HepG2 (cell line): ENCODE data around the gene XPNPEP2. TPM values are rescaled to one million over a fixed set of nuclear protein-coding genes. Genes with fewer than 3 reads are reported as not detected.

Experiments
- ATAC-seq: fragments of 200-7000 bp; cut with Tn5 transposase; 3 replicates; pipeline ENCODE4 v1.9.1; 2020; ENCODE audit warnings: mild to moderate bottlenecking, moderate library complexity
- BruUV-seq: library from RNA; stranded (reverse); fragments of 400-500 nt; replicated peaks from 2 replicates; lab custom pipeline; 2021; lab: Mats Ljungman, UMichigan
- CTCF ChIA-PET: fragments of 300-600 bp; formaldehyde crosslinking; extraction: SDS; loops from one replicate; lab custom pipeline; 2021; ENCODE audit warnings: low total read pairs, inconsistent platforms, low intra/inter-chr PET ratio; lab: Yijun Ruan, JAX
- POLR2A ChIA-PET: fragments of 350-600 bp; sonication (Branson Sonifier 250); formaldehyde crosslinking; loops from one replicate; lab custom pipeline; 2020; ENCODE audit warnings: antibody characterized with exemption, inconsistent platforms; lab: Yijun Ruan, JAX
- DNase-seq: peaks from one replicate; pipeline ENCODE4 v3.0.0-alpha.2; 2015; ENCODE audit warnings: low spot score
- FAIRE-seq: peaks from 3 replicates; lab custom pipeline; 2011; peaks lifted over from hg19 to GRCh38; lab: Jason Lieb, UNC
- H2AFZ ChIP-seq: one replicate; pipeline ENCODE4 v1.6.1; 2011; ENCODE audit warnings: low read length, inconsistent platforms
- H3K27ac ChIP-seq: fragments of 300-600 bp; 3 replicates; pipeline ENCODE4 v1.8.0; 2011; ENCODE audit warnings: mixed run types, mild to moderate bottlenecking, mixed read lengths, low read length, inconsistent platforms; ENCODE audit not compliant: insufficient read depth; ENCODE audit errors: extremely low read length
- H3K27me3 ChIP-seq, 2 experiments: fragments of 200-600 bp in 1 of 2; 2 replicates in 1 of 2; 3 replicates in 1 of 2; pipeline versions ENCODE4 v1.6.0 to v1.8.0; 2011; ENCODE audit warnings: low read length in 2 of 2, mild to moderate bottlenecking in 2 of 2, moderate library complexity in 2 of 2, inconsistent platforms in 1 of 2; ENCODE audit not compliant: insufficient read depth in 2 of 2, control insufficient read depth in 1 of 2
- H3K36me3 ChIP-seq, 2 experiments: fragments of 200-600 bp in 1 of 2; replicated peaks in 1 of 2; 2 replicates in 1 of 2; 3 replicates in 1 of 2; pipeline versions ENCODE4 v1.5.1 to v1.8.0; 2011; ENCODE audit warnings: low read length in 2 of 2, inconsistent platforms in 1 of 2; ENCODE audit not compliant: insufficient read depth in 2 of 2, control insufficient read depth in 1 of 2
- H3K4me1 ChIP-seq: 2 replicates; pipeline ENCODE4 v1.5.1; 2012; ENCODE audit warnings: low read length, inconsistent platforms; ENCODE audit not compliant: insufficient read depth
- H3K4me2 ChIP-seq: 2 replicates; pipeline ENCODE4 v1.6.0; 2011; ENCODE audit warnings: low read depth, low read length, inconsistent platforms
- H3K4me3 ChIP-seq, 3 experiments: fragments of 200-600 bp in 1 of 3; sonication (generic), shearing (Covaris generic) in 1 of 3; replicated peaks in 1 of 3; 2 replicates each; pipeline ENCODE4 v1.5.1; 2011 to 2016; ENCODE audit warnings: low read length in 3 of 3, inconsistent platforms in 2 of 3, low read depth in 2 of 3, mild to moderate bottlenecking in 2 of 3, control low read depth in 1 of 3, mixed read lengths in 1 of 3; ENCODE audit not compliant: insufficient read depth in 1 of 3
- H3K79me2 ChIP-seq: one replicate; pipeline ENCODE4 v1.6.1; 2011; ENCODE audit warnings: low read length, inconsistent platforms; ENCODE audit not compliant: insufficient read depth
- H3K9ac ChIP-seq: 2 replicates; pipeline ENCODE4 v1.6.0; 2011; ENCODE audit warnings: mild to moderate bottlenecking, low read depth, low read length, inconsistent platforms; ENCODE audit not compliant: insufficient read depth
- H3K9me3 ChIP-seq: 2 replicates; pipeline ENCODE4 v1.5.1; 2012; ENCODE audit warnings: mild to moderate bottlenecking, low read length
- H4K20me1 ChIP-seq: 2 replicates; pipeline ENCODE4 v1.6.0; 2011; ENCODE audit warnings: inconsistent platforms, mild to moderate bottlenecking, low read length, moderate library complexity; ENCODE audit not compliant: insufficient read depth
- CBFB ChIP-seq: sonication (generic); formaldehyde crosslinking; IDR thresholded peaks from 2 replicates; pipeline ENCODE4 v1.4.0; 2020; ENCODE audit warnings: missing genetic modification reagents
- CEBPZ ChIP-seq: IDR thresholded peaks from 2 replicates; pipeline ENCODE4 v1.6.1; 2012; ENCODE audit warnings: low read length, improper control_type of control experiment
- HOXD1 ChIP-seq: sonication (generic); formaldehyde crosslinking; IDR thresholded peaks from 2 replicates; pipeline ENCODE4 v1.5.0; 2020; ENCODE audit warnings: missing genetic modification reagents
- LBX2 ChIP-seq: sonication (generic); formaldehyde crosslinking; IDR thresholded peaks from 2 replicates; pipeline ENCODE4 v1.5.0; 2020; ENCODE audit warnings: missing genetic modification reagents, mild to moderate bottlenecking, borderline replicate concordance
- POLR2AphosphoS2 ChIP-seq: IDR thresholded peaks from 2 replicates; pipeline ENCODE4 v1.6.1; 2011; ENCODE audit warnings: low read depth, low read length, improper control_type of control experiment
- PPARG ChIP-seq: conservative IDR thresholded peaks from 2 replicates; pipeline ENCODE4 v1.6.1; 2016; ENCODE audit warnings: missing biosample characterization, missing genetic modification reagents
- RARG ChIP-seq: sonication (generic); formaldehyde crosslinking; IDR thresholded peaks from 2 replicates; pipeline ENCODE4 v1.4.0; 2020; ENCODE audit warnings: low read depth, mild to moderate bottlenecking, missing genetic modification reagents
- SNAPC2 ChIP-seq: sonication (generic); formaldehyde crosslinking; IDR thresholded peaks from 2 replicates; pipeline ENCODE4 v1.8.1; 2022; ENCODE audit warnings: mild to moderate bottlenecking, missing genetic modification reagents
- ZNF207 ChIP-seq: fragments of 450-650 bp; IDR thresholded peaks from 2 replicates; pipeline ENCODE4 v1.6.1; 2016; ENCODE audit warnings: antibody characterized with exemption, borderline replicate concordance
- ZNF564 ChIP-seq: sonication (generic); formaldehyde crosslinking; IDR thresholded peaks from 2 replicates; pipeline ENCODE4 v1.8.1; 2023; ENCODE audit warnings: mild to moderate bottlenecking, missing genetic modification reagents
- ZNF615 ChIP-seq: sonication (generic); formaldehyde crosslinking; IDR thresholded peaks from 2 replicates; pipeline ENCODE4 v1.5.0; 2020; ENCODE audit warnings: mild to moderate bottlenecking, missing genetic modification reagents, borderline replicate concordance
- ZNF691 ChIP-seq: sonication (generic); formaldehyde crosslinking; IDR thresholded peaks from 2 replicates; pipeline ENCODE4 v1.4.0; 2020; ENCODE audit warnings: missing genetic modification reagents, low read depth, mild to moderate bottlenecking, borderline replicate concordance
- ZNF780A ChIP-seq: sonication (generic); formaldehyde crosslinking; IDR thresholded peaks from 2 replicates; pipeline ENCODE4 v1.8.0; 2022; ENCODE audit warnings: mild to moderate bottlenecking, missing genetic modification reagents, moderate library complexity
- WGBS: methylation state at CpG from one replicate; pipeline ENCODE4 v1.1.6; 2017; ENCODE audit warnings: low lambda C conversion rate; 5-methylcytosine and 5-hydroxymethylcytosine counted together
- in situ Hi-C: cut with HindIII; loops from 2 replicates; pipeline ENCODE4 v1.10.0; 2017; ENCODE audit warnings: low pct_unique_long_range_greater_than_20kb; ENCODE audit not compliant: extremely low pct_ligation_motif_present
- intact Hi-C: fragments of 100-400 bp; cut with micrococcal nuclease; formaldehyde crosslinking; loops from one replicate; pipeline ENCODE4 v1.10.0; 2022; ENCODE audit not compliant: unreplicated experiment
- polyA plus RNA-seq, 8 experiments: library from polyadenylated mRNA; depleted of rRNA in 3 of 8; stranded (reverse) in 7 of 8; unstranded in 1 of 8; fragments of >200 nt; fragmentation: Illumina TruSeq in 4 of 8; extraction: Trizol in 4 of 8; gene quantifications; 2 replicates each; pipeline versions ENCODE4 v1.2.1 to v1.2.3, GENCODE V29; 2011 to 2016; ENCODE audit warnings: low read depth in 4 of 8, missing spikeins in 1 of 8, mixed read lengths in 1 of 8; ENCODE audit not compliant: insufficient read depth in 1 of 8
- total RNA-seq, 5 experiments: library from RNA; depleted of rRNA; stranded (reverse); fragments of >200 nt; fragmentation: Illumina TruSeq; extraction: Trizol; gene quantifications; 2 replicates each; pipeline ENCODE4 v1.2.3, GENCODE V29; 2016; ENCODE audit warnings: low read depth in 1 of 5

The XPNPEP2 gene
- total and polyA plus RNA-seq, 2 of the 13 experiments (the other 11 are each of a cell fraction or from before 2014, with no cell fraction given): 1.1 to 1.8 TPM

GRCh38 chrX:129779747-129780146 lies 41.0 kb downstream of the XPNPEP2 start, which contains the start of gene SASH3:
Gene SASH3, plus strand, starts transcription at chrX:129779949. Its CDS starts 149 bp downstream, at chrX:129780098.
- no TSS peak for BruUV-seq
- TF ChIP-seq ZNF691 (CRISPR knock-in tag) (no peak), ZNF780A (no peak), RARG (CRISPR knock-in tag) (no peak), ZNF564 (CRISPR knock-in tag) (no peak), ZNF207 (no peak), CEBPZ (no peak), ZNF615 (CRISPR knock-in tag) (no peak), POLR2AphosphoS2 (no peak), HOXD1 (CRISPR knock-in tag) (no peak), LBX2 (CRISPR knock-in tag) (no peak), PPARG (CRISPR knock-in tag) (no peak), SNAPC2 (CRISPR knock-in tag) (no peak), CBFB (CRISPR knock-in tag) (no peak)

More at GRCh38 chrX:129779747-129780146, 41.0 kb downstream of the XPNPEP2 start, which contains the start of gene SASH3:
- ChIA-PET POLR2A (no interaction called here), CTCF (no interaction called here)
- no peak within 1 kb of the TSS for H3K4me3 ChIP-seq
- DNase-seq: no peak
- no peaks in the 10 kb centered on the region for H4K20me1 ChIP-seq
- H3K79me2 ChIP-seq: no peaks in the 10 kb centered on the region
- no peaks in the 10 kb centered on the region for H3K9me3 ChIP-seq
- H3K36me3 ChIP-seq: no peaks in the 10 kb centered on the region
- WGBS: 86% methylated on average over 1 of the region's 13 CpGs
- no peaks in the 10 kb centered on the region for H3K27me3 ChIP-seq
- no peak for FAIRE-seq
- intact Hi-C loops: no loop called here
- peaks cover 26% of the 10 kb centered on the region for H3K4me1 ChIP-seq
- in situ Hi-C loops: no loop called here
- H3K9ac ChIP-seq: no peak within 1 kb of the TSS
- ATAC-seq: no peak
- no peak within 1 kb of the TSS for H3K27ac ChIP-seq
- H2AFZ ChIP-seq: no peak within 1 kb of the TSS
- no peak within 1 kb of the TSS for H3K4me2 ChIP-seq
